OCI-LY3 (cell line): ENCODE results near the gene KLHDC3.

Source experiments
- H2AFZ ChIP-seq: fragments of 200-600, 300-600 bp; shearing (Covaris generic); 2 replicates; pipeline ENCODE4 v1.6.0; 2014; ENCODE audit warnings: antibody characterized with exemption, low read depth, low read length
- H3K27ac ChIP-seq: fragments of 200-600, 300-600 bp; sonication (generic); 2 replicates; pipeline ENCODE4 v1.5.1; 2014; ENCODE audit warnings: mild to moderate bottlenecking, low read length, moderate library complexity, mixed read lengths
- H3K27me3 ChIP-seq: fragments of 200-600, 300-600 bp; sonication (generic); 2 replicates; pipeline ENCODE4 v1.6.1; 2014; ENCODE audit warnings: low read depth, low read length, mixed read lengths
- H3K36me3 ChIP-seq: fragments of 200-600, 300-600 bp; sonication (generic); replicated peaks from 2 replicates; pipeline ENCODE3; 2014; ENCODE audit warnings: low read depth, low read length, mixed read lengths
- H3K4me1 ChIP-seq: fragments of 300-600, 200-600 bp; sonication (generic); 2 replicates; pipeline ENCODE4 v1.6.1; 2014; ENCODE audit warnings: low read length, mixed read lengths
- H3K4me2 ChIP-seq: fragments of 200-600, 300-600 bp; sonication (generic); 2 replicates; pipeline ENCODE4 v1.6.1; 2014; ENCODE audit warnings: low read length, mixed read lengths
- H3K4me3 ChIP-seq: fragments of 300-600, 200-600 bp; sonication (generic); 2 replicates; pipeline ENCODE4 v1.5.1; 2014; ENCODE audit warnings: antibody characterized with exemption, mild to moderate bottlenecking, low read length, moderate library complexity
- H3K79me2 ChIP-seq: fragments of 300-600, 200-600 bp; shearing (Covaris generic); 2 replicates; pipeline ENCODE4 v1.6.1; 2014; ENCODE audit warnings: mild to moderate bottlenecking, low read length, mixed read lengths
- H3K9ac ChIP-seq: fragments of 300-600, 200-600 bp; shearing (Covaris generic); 2 replicates; pipeline ENCODE4 v1.6.0; 2014; ENCODE audit warnings: mild to moderate bottlenecking, low read length, moderate library complexity
- H3K9me3 ChIP-seq: fragments of 200-600, 300-600 bp; shearing (Covaris generic); 2 replicates; pipeline ENCODE4 v1.6.1; 2014; ENCODE audit warnings: low read length, mixed read lengths; ENCODE audit not compliant: insufficient read depth
- H4K20me1 ChIP-seq: fragments of 200-600, 300-600 bp; sonication (generic); 2 replicates; pipeline ENCODE4 v1.6.1; 2016; ENCODE audit warnings: low read length, mixed read lengths; ENCODE audit not compliant: insufficient read depth
- EZH2phosphoT487 ChIP-seq: fragments of 200-600 bp; shearing (Covaris generic); IDR thresholded peaks from 2 replicates; pipeline ENCODE4 v1.6.1; 2018; ENCODE audit warnings: antibody characterized with exemption, mixed run types, low read depth
- TF ChIP-seq, protein P1 (sequence below): fragments of 200-600, 300-600 bp; sonication (generic); IDR thresholded peaks from 2 replicates; pipeline ENCODE4 v1.5.1; 2014; ENCODE audit warnings: antibody characterized with exemption, low read length, low read depth

Gene KLHDC3

DNA sequence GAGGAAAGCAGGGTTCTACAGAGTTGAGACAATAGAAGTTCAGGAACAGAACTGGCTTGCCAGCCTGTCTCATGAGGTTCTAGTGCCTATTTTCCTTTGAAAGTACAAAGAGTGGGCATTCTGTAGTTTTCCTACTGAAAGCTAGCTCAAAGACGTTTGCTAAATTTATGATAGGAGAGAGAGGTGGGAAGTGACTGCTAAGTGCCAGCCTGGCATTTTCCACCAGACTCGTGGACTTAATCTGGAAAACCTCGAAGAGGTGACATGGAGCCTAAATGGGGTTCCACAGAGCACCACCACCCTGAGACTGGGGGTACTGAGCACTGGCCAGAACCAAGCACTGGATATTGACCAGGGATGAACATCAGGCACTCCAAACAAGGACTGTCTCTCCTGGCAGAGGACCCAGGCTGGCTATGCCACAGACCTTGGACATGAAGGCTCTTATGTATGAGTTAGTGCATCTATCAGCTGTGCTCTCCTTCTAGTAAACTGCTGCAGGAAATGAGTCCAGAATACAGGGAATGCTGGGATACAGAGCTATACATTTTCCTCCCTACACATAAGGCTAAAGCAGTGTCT, 42.2 kb upstream of the KLHDC3 start:
- Histone ChIP-seq H3K4me1 (no peaks in the 10 kb centered on the region), H3K27ac (no peak overlapping the region), H3K27me3 (no peaks in the 10 kb centered on the region), H2AFZ (no peak overlapping the region), H3K4me2 (no peak overlapping the region), H4K20me1 (no peaks in the 10 kb centered on the region), H3K36me3 (peaks cover 6% of the 10 kb centered on the region), H3K79me2 (peaks cover 1% of the 10 kb centered on the region; the same call in 1 of the 2 replicates), H3K9me3 (no peaks in the 10 kb centered on the region), H3K4me3 (no peak overlapping the region), H3K9ac (no peak overlapping the region)
- TF ChIP-seq, protein P1, sequence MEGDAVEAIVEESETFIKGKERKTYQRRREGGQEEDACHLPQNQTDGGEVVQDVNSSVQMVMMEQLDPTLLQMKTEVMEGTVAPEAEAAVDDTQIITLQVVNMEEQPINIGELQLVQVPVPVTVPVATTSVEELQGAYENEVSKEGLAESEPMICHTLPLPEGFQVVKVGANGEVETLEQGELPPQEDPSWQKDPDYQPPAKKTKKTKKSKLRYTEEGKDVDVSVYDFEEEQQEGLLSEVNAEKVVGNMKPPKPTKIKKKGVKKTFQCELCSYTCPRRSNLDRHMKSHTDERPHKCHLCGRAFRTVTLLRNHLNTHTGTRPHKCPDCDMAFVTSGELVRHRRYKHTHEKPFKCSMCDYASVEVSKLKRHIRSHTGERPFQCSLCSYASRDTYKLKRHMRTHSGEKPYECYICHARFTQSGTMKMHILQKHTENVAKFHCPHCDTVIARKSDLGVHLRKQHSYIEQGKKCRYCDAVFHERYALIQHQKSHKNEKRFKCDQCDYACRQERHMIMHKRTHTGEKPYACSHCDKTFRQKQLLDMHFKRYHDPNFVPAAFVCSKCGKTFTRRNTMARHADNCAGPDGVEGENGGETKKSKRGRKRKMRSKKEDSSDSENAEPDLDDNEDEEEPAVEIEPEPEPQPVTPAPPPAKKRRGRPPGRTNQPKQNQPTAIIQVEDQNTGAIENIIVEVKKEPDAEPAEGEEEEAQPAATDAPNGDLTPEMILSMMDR, result no peak
- no peak for TF ChIP-seq EZH2phosphoT487

DNA sequence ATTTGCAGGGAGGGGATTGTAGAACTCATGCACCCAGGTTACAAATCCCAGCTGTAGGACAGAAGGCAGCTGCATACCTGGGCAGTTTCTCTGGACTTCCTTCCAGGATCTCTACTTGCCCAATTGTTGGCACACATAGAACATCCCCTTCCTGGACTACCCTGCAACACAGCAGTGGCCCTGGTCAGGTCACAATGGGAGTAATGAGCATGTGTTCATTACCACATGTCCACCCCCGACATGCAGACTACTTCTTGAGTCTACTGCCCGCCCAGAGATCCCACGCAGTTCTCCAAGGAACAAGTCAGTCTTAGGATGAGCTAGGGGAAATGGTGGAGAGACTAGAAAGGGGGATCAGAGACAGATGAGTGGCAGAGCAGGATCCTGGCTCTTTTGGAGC, 40.1 kb upstream of the KLHDC3 start:
- peaks cover 11% of the 10 kb centered on the region for H3K36me3 ChIP-seq

DNA sequence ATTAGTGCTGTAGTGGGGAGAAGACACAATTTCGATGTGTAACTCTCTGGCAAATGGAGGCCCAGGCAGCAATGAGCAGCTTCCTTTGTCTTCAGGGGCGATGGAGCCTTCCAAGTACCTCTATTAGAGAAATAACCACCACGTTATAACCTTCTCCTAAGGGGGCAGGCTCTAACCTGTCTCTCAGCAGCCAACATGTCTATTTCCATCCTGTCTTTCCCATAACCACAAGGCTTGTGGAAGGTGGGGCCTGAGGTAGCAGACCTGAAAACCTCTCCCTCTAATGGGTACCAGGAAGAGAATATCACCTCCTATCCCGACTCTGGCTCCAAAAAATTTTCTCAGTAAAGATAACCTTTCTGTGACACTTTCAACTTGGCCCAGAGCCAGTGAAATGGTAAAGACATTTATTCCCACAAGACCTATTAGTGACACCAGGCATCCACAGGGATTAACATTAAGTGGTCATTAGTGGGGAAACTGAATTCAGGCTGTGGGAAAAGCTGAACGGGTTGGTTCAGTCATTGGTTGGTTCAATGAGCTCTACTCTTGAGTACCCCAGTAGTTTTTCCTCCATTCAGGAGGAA, 39.0 kb upstream of the KLHDC3 start:
- no peaks in the 10 kb centered on the region for H3K9me3 ChIP-seq
- H3K4me3 ChIP-seq, result no peak overlapping the region
- no peak overlapping the region for H3K9ac ChIP-seq
- no peaks in the 10 kb centered on the region for H3K27me3 ChIP-seq
- peaks cover 26% of the 10 kb centered on the region for H3K79me2 ChIP-seq
- H3K4me1 ChIP-seq, result peaks cover 14% of the 10 kb centered on the region; the same call in 1 of the 2 replicates
- H3K27ac ChIP-seq, result no peak overlapping the region
- peaks cover 11% of the 10 kb centered on the region for H3K36me3 ChIP-seq
- no peak for TF ChIP-seq EZH2phosphoT487
- no peak overlapping the region for H2AFZ ChIP-seq
- H4K20me1 ChIP-seq, result no peaks in the 10 kb centered on the region
- H3K4me2 ChIP-seq, result no peak overlapping the region

More for the DNA sequence above, 40.1 kb upstream of the KLHDC3 start:
- Histone ChIP-seq H3K9me3 (no peaks in the 10 kb centered on the region), H3K4me2 (no peak overlapping the region), H3K27ac (no peak overlapping the region), H2AFZ (no peak overlapping the region), H3K27me3 (no peaks in the 10 kb centered on the region), H3K4me1 (peaks cover 8% of the 10 kb centered on the region; the same call in 1 of the 2 replicates), H3K4me3 (no peak overlapping the region), H3K79me2 (peaks cover 21% of the 10 kb centered on the region), H4K20me1 (no peaks in the 10 kb centered on the region), H3K9ac (no peak overlapping the region)
- TF ChIP-seq, protein P1, result no peak
- TF ChIP-seq EZH2phosphoT487, result no peak

DNA sequence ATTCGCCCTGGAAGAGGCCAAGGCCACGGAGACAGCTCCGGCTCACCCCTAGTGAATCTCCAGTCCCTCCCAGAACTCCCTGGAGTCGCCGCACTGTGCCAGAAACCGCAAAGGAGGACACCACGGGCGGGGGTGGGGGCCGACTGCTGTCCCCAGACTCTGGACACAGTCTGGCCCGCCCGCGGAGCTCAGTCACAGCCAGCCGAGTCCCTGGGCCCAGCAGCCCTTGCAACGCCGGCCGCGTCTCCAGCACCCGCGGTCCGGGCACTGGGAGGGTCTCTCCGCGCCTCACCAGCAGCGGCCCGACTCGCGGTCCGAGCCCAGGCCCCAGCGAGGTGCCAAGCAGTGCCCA, 35.6 kb upstream of the KLHDC3 start:
- no peaks in the 10 kb centered on the region for H3K9me3 ChIP-seq
- H3K79me2 ChIP-seq, result peaks cover 26% of the 10 kb centered on the region
- peak overlapping the region; percentile 96 for H3K4me2 ChIP-seq
- peak overlapping the region; percentile 91 for H3K4me3 ChIP-seq
- H3K9ac ChIP-seq, result peak overlapping the region; percentile 93
- H3K4me1 ChIP-seq, result peaks cover 14% of the 10 kb centered on the region; the same call in 1 of the 2 replicates
- H3K27me3 ChIP-seq, result no peaks in the 10 kb centered on the region
- peak overlapping the region; percentile 43 for H2AFZ ChIP-seq
- no peaks in the 10 kb centered on the region for H4K20me1 ChIP-seq
- TF ChIP-seq, protein P1, result no peak
- TF ChIP-seq EZH2phosphoT487, result no peak
- H3K27ac ChIP-seq, result peak overlapping the region; percentile 76
- H3K36me3 ChIP-seq, result peaks cover 11% of the 10 kb centered on the region
